AG04449 (cell line): ENCODE data around the gene KITLG.
"Not testable (repeated sequence)": the region's sequence is repeated elsewhere in the genome, so short reads cannot be mapped to it uniquely, and the experiment has no call there.

Experiments used
- CTCF ChIA-PET: fragments of 350-600 bp; formaldehyde crosslinking; extraction: SDS; loops from one replicate; lab custom pipeline; 2021; ENCODE audit warnings: antibody characterized with exemption; lab: Yijun Ruan, JAX
- POLR2A ChIA-PET: fragments of 400-600, 350-600 bp; formaldehyde crosslinking; extraction: SDS; loops from one replicate; lab custom pipeline; 2020; ENCODE audit warnings: antibody characterized with exemption, inconsistent platforms; lab: Yijun Ruan, JAX
- DNase-seq: peaks from one replicate; pipeline ENCODE4 v3.0.0-alpha.2; 2010; ENCODE audit warnings: low read depth, low spot score
- H3K4me3 ChIP-seq: 2 replicates; pipeline ENCODE4 v1.5.1; 2011; ENCODE audit warnings: low read depth, mild to moderate bottlenecking, control low read depth, low read length
- CTCF ChIP-seq: IDR thresholded peaks from one replicate; pipeline ENCODE4 v1.5.1; 2011; ENCODE audit warnings: mild to moderate bottlenecking, moderate library complexity, low read length, control low read depth, inconsistent platforms; ENCODE audit not compliant: insufficient read depth; ENCODE audit errors: missing control alignments

The KITLG gene

GRCh38 chr12:88510843-88511242 lies 69.4 kb downstream of the KITLG start:
- no peak for DNase-seq
- POLR2A ChIA-PET: no interaction called here
- no peak for TF ChIP-seq CTCF
- no peak overlapping the region for H3K4me3 ChIP-seq
- CTCF ChIA-PET: interaction anchor here (0.8 kb wide), 1 partner anchor 58 kb away, joined by 3 read pairs; no protein-coding TSS in a partner anchor

GRCh38 chr12:88509851-88510250 lies 70.4 kb downstream of the KITLG start:
- no peak for DNase-seq
- CTCF ChIA-PET: interaction anchor here (2.1 kb wide), 1 partner anchor 484 kb away, joined by 8 read pairs; no protein-coding TSS in a partner anchor
- no peak for TF ChIP-seq CTCF
- POLR2A ChIA-PET: no interaction called here
- H3K4me3 ChIP-seq: no peak overlapping the region

GRCh38 chr12:88509347-88509746 lies 70.9 kb downstream of the KITLG start:
- ChIA-PET CTCF (interaction anchor here (2.1 kb wide), 1 partner anchor 484 kb away, joined by 8 read pairs; no protein-coding TSS in a partner anchor), POLR2A (no interaction called here)
- H3K4me3 ChIP-seq: no peak overlapping the region
- DNase-seq: no peak
- TF ChIP-seq CTCF: no peak

GRCh38 chr12:88507851-88508250 lies 72.4 kb downstream of the KITLG start:
- CTCF ChIA-PET, DNase-seq, POLR2A ChIA-PET, H3K4me3 ChIP-seq: not testable (repeated sequence)

GRCh38 chr12:88507270-88507669 lies 73.0 kb downstream of the KITLG start:
- no peak overlapping the region for H3K4me3 ChIP-seq
- ChIA-PET CTCF (interaction anchor here (1.4 kb wide), 1 partner anchor 9 kb away, joined by 4 read pairs; no protein-coding TSS in a partner anchor), POLR2A (no interaction called here)
- no peak for TF ChIP-seq CTCF
- no peak for DNase-seq

- H3K4me3 ChIP-seq: no peak overlapping the region
- DNase-seq: no peak
- ChIA-PET CTCF (interaction anchor here (1.0 to 1.5 kb wide), 3 partner anchors 9 to 127 kb away, joined by 3 to 4 read pairs (median 3); no protein-coding TSS in a partner anchor), POLR2A (no interaction called here)
- no peak for TF ChIP-seq CTCF
Measured at GRCh38 chr12:88505696-88506095, 74.6 kb downstream of the KITLG start.

- no peak for TF ChIP-seq CTCF
- POLR2A ChIA-PET: no interaction called here
- DNase-seq: no peak
- CTCF ChIA-PET: interaction anchor here (1.3 kb wide), 1 partner anchor 11 kb away, joined by 3 read pairs; no protein-coding TSS in a partner anchor
- H3K4me3 ChIP-seq: no peak overlapping the region
Measured at GRCh38 chr12:88503281-88503703, 77.0 kb downstream of the KITLG start.
